Lung (tissue), 12 donors: ENCODE measurements around the gene RASAL1. TPM values are rescaled to one million over a fixed set of nuclear protein-coding genes. Genes with fewer than 3 reads are reported as not detected.

Experiments
- ATAC-seq: fragments of 200-7000 bp; cut with Tn5 transposase; one replicate; pipeline ENCODE4 v1.9.1; 2020; ENCODE audit warnings: moderate number of reproducible peaks; ENCODE audit not compliant: insufficient read depth, low FRiP score
- DNase-seq, 3 donors: peaks; one replicate each; pipeline ENCODE4 v3.0.0-alpha.2; 2013 to 2017
- H3K27ac ChIP-seq, 2 donors: one replicate each; pipeline ENCODE4 v1.5.1; 2013; ENCODE audit warnings: mild to moderate bottlenecking in 2 of 2, moderate library complexity in 2 of 2, control low read depth in 1 of 2, inconsistent platforms in 1 of 2, low read depth in 1 of 2, low read length in 1 of 2
- H3K27me3 ChIP-seq, 3 donors: one replicate each; pipeline ENCODE4 v1.5.1; 2013; ENCODE audit warnings: low read length in 2 of 3; ENCODE audit not compliant: control insufficient read depth in 3 of 3, insufficient read depth in 3 of 3
- H3K36me3 ChIP-seq, 4 donors: one replicate each; pipeline ENCODE4 v1.5.1; 2013; ENCODE audit warnings: low read length in 4 of 4, mild to moderate bottlenecking in 1 of 4, moderate library complexity in 1 of 4; ENCODE audit not compliant: control insufficient read depth in 4 of 4, insufficient read depth in 4 of 4
- H3K4me1 ChIP-seq, 5 donors: one replicate each; pipeline ENCODE4 v1.5.1; 2013; ENCODE audit warnings: low read length in 5 of 5, mild to moderate bottlenecking in 2 of 5, moderate library complexity in 1 of 5; ENCODE audit not compliant: control insufficient read depth in 5 of 5, insufficient read depth in 5 of 5
- H3K4me3 ChIP-seq: one replicate; pipeline ENCODE4 v1.5.1; 2013; ENCODE audit warnings: mild to moderate bottlenecking, control low read depth, moderate library complexity
- H3K9ac ChIP-seq, 2 donors: one replicate each; pipeline ENCODE4 v1.5.1; 2013; ENCODE audit warnings: low read length in 2 of 2, control low read depth in 1 of 2; ENCODE audit not compliant: insufficient read depth in 1 of 2
- H3K9me3 ChIP-seq, 4 donors: one replicate each; pipeline ENCODE4 v1.5.1; 2013; ENCODE audit warnings: low read length in 3 of 4, mild to moderate bottlenecking in 1 of 4, moderate library complexity in 1 of 4; ENCODE audit not compliant: control insufficient read depth in 4 of 4, insufficient read depth in 3 of 4
- CTCF ChIP-seq: IDR thresholded peaks from 2 replicates; pipeline ENCODE4 v1.5.1; 2012; ENCODE audit warnings: mild to moderate bottlenecking; ENCODE audit errors: control extremely low read depth, extremely low read depth
- WGBS, 2 donors: extraction: QIAGEN DNeasy Blood & Tissue Kit; methylation state at CpG; one replicate each; pipeline ENCODE4 v1.1.7; 2013; 5-methylcytosine and 5-hydroxymethylcytosine counted together
- polyA plus RNA-seq, 2 donors: library from polyadenylated mRNA; stranded (reverse); fragments of 200-250 nt; gene quantifications; one replicate each; pipeline ENCODE4 v1.2.1, GENCODE V29; 2013
- total RNA-seq, 2 donors: library from RNA; depleted of rRNA in 1 of 2; stranded (reverse); fragments of >200 nt in 1 of 2; gene quantifications; one replicate each; pipeline ENCODE4 v1.2.1, GENCODE V29; 2014 to 2021
- donor health status: control.
- donor health status: control.
- donor health status: Bipolar disorder and iron deficiency.
- donor health status: healthy.
- donor health status: DM: yes; HTN: yes; CAD: no.

The RASAL1 gene
- total and polyA plus RNA-seq, 4 donors, result 0.09 to 1.8 (median 0.62) TPM

- peaks cover 0 to 7% (median 0%) of the 10 kb centered on the region in 5 donors for H3K4me1 ChIP-seq
- peaks cover 0 to under 1% (median 0%) of the 10 kb centered on the region in 3 donors for H3K27me3 ChIP-seq
- H3K27ac ChIP-seq, result no peak overlapping the region
- WGBS, 2 donors, result 87 to 90% methylated on average over 6 of the region's 6 CpGs
- no peaks in the 10 kb centered on the region for H3K9me3 ChIP-seq
- no peak overlapping the region for H3K9ac ChIP-seq
- H3K4me3 ChIP-seq, result no peak overlapping the region
- no peak for TF ChIP-seq CTCF
- ATAC-seq, result no peak
- DNase-seq, result no peak
- no peaks in the 10 kb centered on the region for H3K36me3 ChIP-seq
These were observed 65.8 kb downstream of the RASAL1 start for GRCh38 chr12:113069751-113070116.

- WGBS, 2 donors, result 71 to 76% methylated on average over 5 of the region's 5 CpGs
These were observed 66.4 kb downstream of the RASAL1 start for GRCh38 chr12:113069149-113069548.

GRCh38 chr12:113067987-113068935, 67.3 kb downstream of the RASAL1 start:
- no peak overlapping the region for H3K4me3 ChIP-seq
- peaks cover 0 to 7% (median 0%) of the 10 kb centered on the region in 5 donors for H3K4me1 ChIP-seq
- no peaks in the 10 kb centered on the region for H3K36me3 ChIP-seq
- no peak for TF ChIP-seq CTCF
- ATAC-seq, result no peak
- no peak overlapping the region for H3K27ac ChIP-seq
- no peak overlapping the region for H3K9ac ChIP-seq
- peaks cover 0 to 5% (median 0%) of the 10 kb centered on the region in 3 donors for H3K27me3 ChIP-seq
- no peaks in the 10 kb centered on the region for H3K9me3 ChIP-seq
- no peak for DNase-seq
- WGBS, 2 donors, result 91 to 92% methylated on average over 10 of the region's 10 CpGs

More at GRCh38 chr12:113069149-113069548, 66.4 kb downstream of the RASAL1 start:
- Histone ChIP-seq H3K9me3 (no peaks in the 10 kb centered on the region), H3K4me1 (peaks cover 0 to 7% (median 0%) of the 10 kb centered on the region in 5 donors), H3K9ac (no peak overlapping the region), H3K27ac (no peak overlapping the region), H3K36me3 (no peaks in the 10 kb centered on the region), H3K4me3 (no peak overlapping the region), H3K27me3 (peaks cover 0 to 5% (median 0%) of the 10 kb centered on the region in 3 donors)
- no peak for TF ChIP-seq CTCF
- no peak for DNase-seq
- no peak for ATAC-seq
